GM12801 (cell line): ENCODE measurements around the gene TRPM2.

Experiments used
- CTCF ChIP-seq: IDR thresholded peaks from one replicate; pipeline ENCODE4 v1.5.1; 2011; ENCODE audit warnings: control low read depth; ENCODE audit not compliant: insufficient read length; ENCODE audit errors: extremely low read depth

The TRPM2 gene

GRCh38 chr21:44419679-44420078 lies 66.3 kb downstream of the TRPM2 start:
- no peak for TF ChIP-seq CTCF

GRCh38 chr21:44420416-44421205 lies 67.2 kb downstream of the TRPM2 start:
- no peak for TF ChIP-seq CTCF

- TF ChIP-seq CTCF: no peak
These were observed 68.8 kb downstream of the TRPM2 start for GRCh38 chr21:44421901-44422840.

GRCh38 chr21:44423312-44423821 lies 69.9 kb downstream of the TRPM2 start:
- no peak for TF ChIP-seq CTCF

- TF ChIP-seq CTCF: no peak
These were observed 70.7 kb downstream of the TRPM2 start for GRCh38 chr21:44423941-44424607.

GRCh38 chr21:44424608-44425306 lies 71.3 kb downstream of the TRPM2 start:
- TF ChIP-seq CTCF: no peak
